ENCODE results near the gene MBNL1. TPM values are rescaled to one million over a fixed set of nuclear protein-coding genes. Genes with fewer than 3 reads are reported as not detected.
A peak's percentile ranks its signal among the peaks of the same experiment; 100 is the strongest.

MBNL1 gene
- total RNA-seq, 1 experiment from 2014 or later: 11.1 TPM

GRCh38 chr3:152259468-152259867 lies 9.3 kb upstream of the MBNL1 start:
- Histone ChIP-seq H3K36me3 (replicated peaks; ENCODE audit: control insufficient read depth, insufficient read depth, low read length) (no peaks in the 10 kb centered on the region), H3K27me3 (ENCODE audit: control insufficient read depth, insufficient read depth, low read length) (peaks cover 6% of the 10 kb centered on the region; the same call in 1 of the 2 replicates)
- DNase-seq: no peak

GRCh38 chr3:152260026-152260425 lies 8.7 kb upstream of the MBNL1 start:
- DNase-seq: no peak
- Histone ChIP-seq H3K36me3 (replicated peaks; ENCODE audit: control insufficient read depth, insufficient read depth, low read length) (no peaks in the 10 kb centered on the region), H3K27me3 (ENCODE audit: control insufficient read depth, insufficient read depth, low read length) (peaks cover 6% of the 10 kb centered on the region; the same call in 1 of the 2 replicates), H3K4me3 (ENCODE audit: insufficient read depth, low read depth, low read length) (no peak overlapping the region)

More at GRCh38 chr3:152259468-152259867, 9.3 kb upstream of the MBNL1 start:
- no peak overlapping the region for H3K4me3 ChIP-seq (ENCODE audit: insufficient read depth, low read depth, low read length)

DNA sequence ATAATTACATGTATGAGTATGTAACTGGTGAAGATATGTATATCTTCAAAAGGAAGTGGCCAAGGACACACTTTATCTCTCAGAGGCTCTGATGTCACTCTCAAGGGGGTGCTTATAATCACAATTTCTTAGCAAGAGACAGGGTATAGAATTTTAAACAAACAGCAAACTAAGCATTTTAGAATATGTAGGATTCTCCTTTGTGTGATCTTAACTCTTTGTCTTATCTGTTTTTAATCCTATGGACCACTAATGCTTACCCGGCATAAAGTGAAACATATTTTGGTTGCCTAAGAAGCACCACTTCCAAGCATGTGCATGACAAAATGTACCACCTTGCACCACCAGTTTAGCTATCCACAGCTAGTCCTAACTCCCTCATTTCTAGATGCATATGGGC lies 8.2 kb upstream of the MBNL1 start:
- Histone ChIP-seq H3K4me3 (ENCODE audit: insufficient read depth, low read depth, low read length) (no peak overlapping the region), H3K36me3 (replicated peaks; ENCODE audit: control insufficient read depth, insufficient read depth, low read length) (no peaks in the 10 kb centered on the region), H3K27me3 (ENCODE audit: control insufficient read depth, insufficient read depth, low read length) (peaks cover 6% of the 10 kb centered on the region; the same call in 1 of the 2 replicates)
- DNase-seq: no peak

DNA sequence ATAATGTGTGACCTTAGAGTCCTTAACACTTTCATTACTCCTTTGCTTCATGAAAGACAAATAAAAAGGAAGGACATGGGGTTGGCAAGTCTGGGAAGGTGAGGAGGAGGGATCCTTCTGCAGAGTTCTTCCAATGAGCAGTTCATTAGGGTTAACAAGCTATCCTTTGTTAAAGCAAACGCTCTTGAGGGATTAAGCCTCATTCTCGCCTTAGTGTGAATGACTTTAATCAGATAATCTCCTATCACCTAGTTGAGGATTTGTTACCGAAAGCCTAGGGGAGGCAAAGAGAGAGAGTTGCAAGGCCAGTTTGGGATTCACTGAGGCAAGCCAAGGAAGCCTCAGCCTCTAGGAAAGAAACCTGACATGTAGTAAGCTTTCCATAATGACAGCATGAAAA lies 7.4 kb upstream of the MBNL1 start:
- H3K4me3 ChIP-seq (ENCODE audit: insufficient read depth, low read depth, low read length): no peak overlapping the region
- H3K36me3 ChIP-seq (replicated peaks; ENCODE audit: control insufficient read depth, insufficient read depth, low read length): no peaks in the 10 kb centered on the region
- peaks cover 6% of the 10 kb centered on the region; the same call in 1 of the 2 replicates for H3K27me3 ChIP-seq (ENCODE audit: control insufficient read depth, insufficient read depth, low read length)
- DNase-seq: no peak

DNA sequence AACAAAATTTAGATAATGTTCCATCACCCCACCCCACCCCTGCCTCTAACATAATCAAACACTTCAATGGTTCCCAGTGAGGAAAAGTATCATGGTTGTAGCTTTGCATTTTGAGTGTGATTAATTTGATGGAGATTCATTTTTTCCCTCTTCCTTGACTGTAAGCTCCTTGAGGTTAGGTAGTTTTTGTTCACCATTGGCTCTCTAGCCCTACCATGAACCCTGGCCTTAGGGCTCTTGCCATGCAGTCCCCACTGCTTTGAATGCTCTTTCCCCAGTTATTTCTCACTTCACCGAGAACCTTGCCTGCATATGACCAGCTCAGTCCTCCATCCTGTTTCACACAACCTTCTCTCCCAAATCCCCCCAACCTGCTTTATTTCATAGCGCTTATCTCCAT lies 5.0 kb upstream of the MBNL1 start:
- DNase-seq: no peak
- Histone ChIP-seq H3K36me3 (replicated peaks; ENCODE audit: control insufficient read depth, insufficient read depth, low read length) (no peaks in the 10 kb centered on the region), H3K4me3 (ENCODE audit: insufficient read depth, low read depth, low read length) (no peak overlapping the region), H3K27me3 (ENCODE audit: control insufficient read depth, insufficient read depth, low read length) (peaks cover 25% of the 10 kb centered on the region)

GRCh38 chr3:152264378-152264777 lies 4.4 kb upstream of the MBNL1 start:
- no peak for DNase-seq
- H3K27me3 ChIP-seq (ENCODE audit: control insufficient read depth, insufficient read depth, low read length): peaks cover 25% of the 10 kb centered on the region
- H3K36me3 ChIP-seq (replicated peaks; ENCODE audit: control insufficient read depth, insufficient read depth, low read length): no peaks in the 10 kb centered on the region

DNA sequence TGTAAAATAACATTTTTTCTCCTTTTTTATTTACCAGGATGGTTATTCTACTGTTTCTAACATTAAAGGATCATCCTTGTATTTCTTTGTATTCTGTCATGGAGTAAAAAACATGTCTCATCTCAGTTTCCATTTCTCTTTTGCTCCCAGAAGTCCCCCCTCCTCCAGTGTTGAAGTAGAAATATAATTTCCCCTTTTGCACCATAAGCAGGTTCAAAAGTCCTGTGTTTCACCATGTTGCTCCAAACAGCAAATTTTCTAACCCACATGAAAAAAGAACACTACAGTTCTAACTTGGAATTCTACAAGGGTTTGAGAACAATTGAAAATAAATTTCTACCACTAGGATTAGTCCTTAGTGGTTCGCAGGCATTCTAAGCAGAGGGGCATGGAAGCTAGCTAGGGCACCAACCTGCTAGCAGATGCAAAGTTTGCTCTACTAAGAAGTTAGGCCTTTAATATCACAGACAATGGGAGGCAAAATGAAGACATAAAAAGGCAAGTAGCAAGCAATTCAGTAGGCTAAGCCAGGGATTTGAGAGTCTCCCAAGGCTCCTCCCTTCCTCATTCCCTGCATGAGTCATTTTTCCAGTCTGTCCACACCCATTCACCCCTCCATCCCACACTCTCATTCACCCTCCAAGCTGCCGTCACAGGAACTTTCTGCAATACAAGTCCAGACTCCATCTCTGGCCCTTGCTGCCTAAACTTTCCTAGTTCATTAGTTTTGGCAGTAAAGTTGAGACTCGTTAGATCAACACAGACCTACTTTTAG lies 2.3 kb upstream of the MBNL1 start:
- Histone ChIP-seq H3K27me3 (ENCODE audit: control insufficient read depth, insufficient read depth, low read length) (peaks cover 21% of the 10 kb centered on the region), H3K4me3 (ENCODE audit: insufficient read depth, low read depth, low read length) (no peak overlapping the region), H3K36me3 (replicated peaks; ENCODE audit: control insufficient read depth, insufficient read depth, low read length) (no peaks in the 10 kb centered on the region)
- no peak for DNase-seq

More at GRCh38 chr3:152264378-152264777, 4.4 kb upstream of the MBNL1 start:
- no peak overlapping the region for H3K4me3 ChIP-seq (ENCODE audit: insufficient read depth, low read depth, low read length)

- no peaks in the 10 kb centered on the region for H3K36me3 ChIP-seq (replicated peaks; ENCODE audit: control insufficient read depth, insufficient read depth, low read length)
- no peak for DNase-seq
- H3K27me3 ChIP-seq (ENCODE audit: control insufficient read depth, insufficient read depth, low read length): peaks cover 21% of the 10 kb centered on the region
- H3K4me3 ChIP-seq (ENCODE audit: insufficient read depth, low read depth, low read length): peak overlapping the region; percentile 89
Measured at GRCh38 chr3:152267831-152268554, 736 bp upstream of the MBNL1 start.

- H3K4me3 ChIP-seq (ENCODE audit: insufficient read depth, low read depth, low read length): peak overlapping the region; percentile 89
- H3K36me3 ChIP-seq (replicated peaks; ENCODE audit: control insufficient read depth, insufficient read depth, low read length): no peaks in the 10 kb centered on the region
- DNase-seq: peak; percentile 71
- peaks cover 21% of the 10 kb centered on the region for H3K27me3 ChIP-seq (ENCODE audit: control insufficient read depth, insufficient read depth, low read length)
Measured at GRCh38 chr3:152269056-152269830, 514 bp downstream of the MBNL1 start.

DNA sequence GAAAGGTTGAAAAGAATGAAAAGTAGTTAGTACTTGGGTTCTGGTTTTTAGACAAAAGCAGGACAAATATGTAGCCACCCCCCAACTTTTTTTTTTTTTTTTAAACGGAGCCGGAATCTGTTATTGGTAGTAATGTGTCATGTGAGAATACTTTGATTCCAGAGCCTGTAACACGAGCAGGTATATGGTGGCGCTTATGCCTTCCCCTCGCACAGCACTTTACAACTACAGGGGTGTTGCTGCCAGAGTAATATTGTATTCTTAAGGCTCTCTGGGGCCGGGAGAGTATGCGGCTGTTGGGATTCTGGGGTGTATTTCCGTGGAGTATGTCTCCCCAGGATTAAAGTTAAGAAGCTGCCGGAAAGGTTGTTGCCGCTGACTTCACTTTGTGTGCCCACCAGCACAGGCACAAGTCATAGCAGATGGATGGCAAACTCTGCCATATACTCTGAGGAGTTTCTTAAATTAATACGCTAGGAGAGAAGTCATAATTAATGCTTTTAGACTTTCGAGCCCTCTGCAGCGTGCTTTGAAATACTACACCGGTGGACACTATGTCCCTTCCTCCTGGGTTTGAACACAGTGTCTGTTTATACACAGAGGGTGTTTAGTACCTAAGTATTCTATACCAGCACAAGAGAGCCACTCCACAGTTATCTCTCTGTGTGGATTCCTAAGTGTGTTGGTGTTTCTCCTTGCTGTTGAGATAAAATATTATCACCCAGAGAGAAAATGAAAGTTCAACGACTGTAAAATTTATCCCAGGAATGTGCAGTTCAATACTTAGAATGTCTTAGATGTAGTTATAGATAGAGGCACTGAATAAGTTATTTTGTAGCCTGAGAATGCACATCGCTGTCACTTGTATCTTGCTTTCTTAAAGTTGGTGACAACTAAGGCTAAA lies 1.4 kb downstream of the MBNL1 start:
- peak; percentile 4 for DNase-seq
- peaks cover 19% of the 10 kb centered on the region for H3K27me3 ChIP-seq (ENCODE audit: control insufficient read depth, insufficient read depth, low read length)

GRCh38 chr3:152270937-152271336 lies 2.2 kb downstream of the MBNL1 start:
- Histone ChIP-seq H3K27me3 (ENCODE audit: control insufficient read depth, insufficient read depth, low read length) (peaks cover 19% of the 10 kb centered on the region), H3K36me3 (replicated peaks; ENCODE audit: control insufficient read depth, insufficient read depth, low read length) (no peaks in the 10 kb centered on the region), H3K4me3 (ENCODE audit: insufficient read depth, low read depth, low read length) (no peak overlapping the region)
- no peak for DNase-seq

More for the DNA sequence above, 1.4 kb downstream of the MBNL1 start:
- Histone ChIP-seq H3K36me3 (replicated peaks; ENCODE audit: control insufficient read depth, insufficient read depth, low read length) (no peaks in the 10 kb centered on the region), H3K4me3 (ENCODE audit: insufficient read depth, low read depth, low read length) (peak overlapping the region; percentile 89)

GRCh38 chr3:152271501-152272236 lies 2.9 kb downstream of the MBNL1 start:
- Histone ChIP-seq H3K4me3 (ENCODE audit: insufficient read depth, low read depth, low read length) (no peak overlapping the region), H3K27me3 (ENCODE audit: control insufficient read depth, insufficient read depth, low read length) (peaks cover 17% of the 10 kb centered on the region), H3K36me3 (replicated peaks; ENCODE audit: control insufficient read depth, insufficient read depth, low read length) (no peaks in the 10 kb centered on the region)
- no peak for DNase-seq

GRCh38 chr3:152272771-152273242 lies 4.1 kb downstream of the MBNL1 start:
- no peak for DNase-seq
- H3K4me3 ChIP-seq (ENCODE audit: insufficient read depth, low read depth, low read length): no peak overlapping the region
- peaks cover 6% of the 10 kb centered on the region for H3K27me3 ChIP-seq (ENCODE audit: control insufficient read depth, insufficient read depth, low read length)
- H3K36me3 ChIP-seq (replicated peaks; ENCODE audit: control insufficient read depth, insufficient read depth, low read length): no peaks in the 10 kb centered on the region
